SIG-M5 treated with dmso at 0.1 percent for 504 hours (cell line): ENCODE data around the gene LRRC37B.
"Not testable (repeated sequence)": the region's sequence is repeated elsewhere in the genome, so short reads cannot be mapped to it uniquely, and the experiment has no call there.

Source experiments
- DNase-seq: peaks from one replicate; lab custom pipeline; 2025; ENCODE audit not compliant: unreplicated experiment; lab: John Stamatoyannopoulos, UW

The LRRC37B gene

GRCh38 chr17:32041306-32041875 lies 34.2 kb downstream of the LRRC37B start:
- not testable (repeated sequence) for DNase-seq

GRCh38 chr17:32042266-32042665 lies 35.1 kb downstream of the LRRC37B start:
- DNase-seq, result not testable (repeated sequence)

GRCh38 chr17:32045611-32046010 lies 38.4 kb downstream of the LRRC37B start:
- not testable (repeated sequence) for DNase-seq

- not testable (repeated sequence) for DNase-seq
These were observed 40.5 kb downstream of the LRRC37B start for GRCh38 chr17:32047663-32048062.

GRCh38 chr17:32054985-32055384 lies 47.8 kb downstream of the LRRC37B start:
- DNase-seq, result not testable (repeated sequence)

- not testable (repeated sequence) for DNase-seq
These were observed 48.2 kb downstream of the LRRC37B start for GRCh38 chr17:32055425-32055824.

- DNase-seq, result not testable (repeated sequence)
These were observed 49.3 kb downstream of the LRRC37B start for GRCh38 chr17:32056500-32056899.

- not testable (repeated sequence) for DNase-seq
These were observed 50.4 kb downstream of the LRRC37B start for GRCh38 chr17:32057460-32058105.

GRCh38 chr17:32060695-32061094 lies 53.5 kb downstream of the LRRC37B start:
- DNase-seq, result not testable (repeated sequence)

- DNase-seq, result not testable (repeated sequence)
These were observed 54.7 kb downstream of the LRRC37B start for GRCh38 chr17:32061840-32062239.

GRCh38 chr17:32064091-32064490 lies 56.9 kb downstream of the LRRC37B start:
- not testable (repeated sequence) for DNase-seq

GRCh38 chr17:32066123-32066680 lies 59.0 kb downstream of the LRRC37B start:
- not testable (repeated sequence) for DNase-seq

- not testable (repeated sequence) for DNase-seq
These were observed 59.9 kb downstream of the LRRC37B start for GRCh38 chr17:32066863-32067642.

- DNase-seq, result not testable (repeated sequence)
These were observed 61.9 kb downstream of the LRRC37B start for GRCh38 chr17:32069067-32069466.

GRCh38 chr17:32071961-32072360 lies 64.8 kb downstream of the LRRC37B start:
- not testable (repeated sequence) for DNase-seq

- not testable (repeated sequence) for DNase-seq
These were observed 65.9 kb downstream of the LRRC37B start for GRCh38 chr17:32073131-32073530.

GRCh38 chr17:32079753-32080152 lies 72.6 kb downstream of the LRRC37B start:
- DNase-seq, result peak; percentile 56

- DNase-seq, result not testable (repeated sequence)
These were observed 76.4 kb downstream of the LRRC37B start for GRCh38 chr17:32083550-32083979.

GRCh38 chr17:32084003-32084941 lies 77.1 kb downstream of the LRRC37B start:
- not testable (repeated sequence) for DNase-seq
